SU-DHL-6 (cell line): ENCODE results near the gene HASPIN.
"Not testable (repeated sequence)": the region's sequence is repeated elsewhere in the genome, so short reads cannot be mapped to it uniquely, and the experiment has no call there.

Experiments used
- EZH2phosphoT487 ChIP-seq: fragments of 200-600 bp; sonication (generic), shearing (Covaris generic); conservative IDR thresholded peaks from 2 replicates; pipeline ENCODE4 v1.6.1; 2018; ENCODE audit warnings: mild to moderate bottlenecking, antibody characterized with exemption, low read length, moderate library complexity, mixed read lengths
- TF ChIP-seq, protein P1 (sequence below): fragments of 200-600 bp; sonication (generic); IDR thresholded peaks from one replicate; pipeline ENCODE4 v1.5.1; 2017; ENCODE audit warnings: antibody characterized with exemption, mild to moderate bottlenecking, low read length, moderate library complexity; ENCODE audit not compliant: insufficient read depth, poor library complexity, severe bottlenecking

GRCh38 chr17:3734911-3735276 is 11.2 kb downstream of the HASPIN start:
- TF ChIP-seq, protein P1, sequence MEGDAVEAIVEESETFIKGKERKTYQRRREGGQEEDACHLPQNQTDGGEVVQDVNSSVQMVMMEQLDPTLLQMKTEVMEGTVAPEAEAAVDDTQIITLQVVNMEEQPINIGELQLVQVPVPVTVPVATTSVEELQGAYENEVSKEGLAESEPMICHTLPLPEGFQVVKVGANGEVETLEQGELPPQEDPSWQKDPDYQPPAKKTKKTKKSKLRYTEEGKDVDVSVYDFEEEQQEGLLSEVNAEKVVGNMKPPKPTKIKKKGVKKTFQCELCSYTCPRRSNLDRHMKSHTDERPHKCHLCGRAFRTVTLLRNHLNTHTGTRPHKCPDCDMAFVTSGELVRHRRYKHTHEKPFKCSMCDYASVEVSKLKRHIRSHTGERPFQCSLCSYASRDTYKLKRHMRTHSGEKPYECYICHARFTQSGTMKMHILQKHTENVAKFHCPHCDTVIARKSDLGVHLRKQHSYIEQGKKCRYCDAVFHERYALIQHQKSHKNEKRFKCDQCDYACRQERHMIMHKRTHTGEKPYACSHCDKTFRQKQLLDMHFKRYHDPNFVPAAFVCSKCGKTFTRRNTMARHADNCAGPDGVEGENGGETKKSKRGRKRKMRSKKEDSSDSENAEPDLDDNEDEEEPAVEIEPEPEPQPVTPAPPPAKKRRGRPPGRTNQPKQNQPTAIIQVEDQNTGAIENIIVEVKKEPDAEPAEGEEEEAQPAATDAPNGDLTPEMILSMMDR, result not testable (repeated sequence)
- TF ChIP-seq EZH2phosphoT487, result not testable (repeated sequence)
